NB4 (cell line): ENCODE measurements around the gene ANKRD62.

Source experiments
- DNase-seq: peaks from one replicate; pipeline ENCODE4 v3.0.0; 2010; ENCODE audit warnings: low read depth
- H3K4me3 ChIP-seq: one replicate; pipeline ENCODE4 v1.5.1; 2011; ENCODE audit warnings: mild to moderate bottlenecking, low read depth, low read length, moderate library complexity
- MYC ChIP-seq: IDR thresholded peaks from 2 replicates; pipeline ENCODE4 v1.6.1; 2011; ENCODE audit warnings: low read depth, low read length
- POLR2A ChIP-seq: IDR thresholded peaks from 2 replicates; pipeline ENCODE4 v1.6.1; 2011; ENCODE audit warnings: mild to moderate bottlenecking; ENCODE audit not compliant: insufficient read length; ENCODE audit errors: extremely low read depth
- TF ChIP-seq, protein P1 (sequence below): IDR thresholded peaks from 2 replicates; pipeline ENCODE4 v1.6.1; 2011; ENCODE audit warnings: low read depth, low read length
- TF ChIP-seq, protein P2 (sequence below): IDR thresholded peaks from one replicate; pipeline ENCODE4 v1.5.1; 2012; ENCODE audit warnings: low read depth, low read length

Gene ANKRD62

GRCh38 chr18:12101266-12101665 lies 7.6 kb downstream of the ANKRD62 start:
- DNase-seq = no peak
- H3K4me3 ChIP-seq = no peak overlapping the region
- TF ChIP-seq POLR2A = no peak

DNA sequence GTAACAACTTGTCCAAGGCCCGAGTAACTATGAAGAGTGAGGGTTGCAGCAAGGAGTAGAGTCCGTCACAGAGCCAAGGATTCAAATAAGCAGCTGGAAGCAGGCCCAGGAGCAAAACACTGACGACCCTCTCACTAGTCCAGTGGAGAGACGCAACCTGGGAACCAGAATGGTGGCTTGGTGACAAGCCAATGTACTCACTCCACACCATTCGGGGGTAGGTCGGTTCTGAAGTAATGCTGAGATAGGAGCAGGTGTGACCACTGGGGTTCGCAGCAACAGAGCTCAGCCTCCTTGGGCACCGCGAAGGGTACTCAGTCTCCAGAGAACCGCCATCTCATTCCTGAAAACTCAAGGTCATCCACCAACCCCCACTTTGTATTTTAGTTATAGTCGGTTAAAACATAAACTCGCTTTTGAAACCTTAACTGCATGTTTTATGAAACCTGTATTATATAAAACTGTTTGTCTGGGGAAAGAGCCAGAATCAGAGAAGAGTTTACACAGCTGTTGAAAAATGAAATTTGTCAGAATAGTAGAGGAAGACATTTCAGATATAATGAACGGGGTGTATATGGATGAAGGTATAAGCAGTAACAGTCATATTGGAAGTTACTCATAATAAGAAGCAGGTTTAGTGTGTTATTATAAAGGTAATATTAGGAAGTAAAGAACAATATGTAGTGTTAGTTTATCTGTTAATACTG lies 8.6 kb downstream of the ANKRD62 start:
- TF ChIP-seq MYC (no peak), POLR2A (no peak)
- TF ChIP-seq, protein P1, sequence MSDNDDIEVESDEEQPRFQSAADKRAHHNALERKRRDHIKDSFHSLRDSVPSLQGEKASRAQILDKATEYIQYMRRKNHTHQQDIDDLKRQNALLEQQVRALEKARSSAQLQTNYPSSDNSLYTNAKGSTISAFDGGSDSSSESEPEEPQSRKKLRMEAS = no peak
- TF ChIP-seq, protein P2, sequence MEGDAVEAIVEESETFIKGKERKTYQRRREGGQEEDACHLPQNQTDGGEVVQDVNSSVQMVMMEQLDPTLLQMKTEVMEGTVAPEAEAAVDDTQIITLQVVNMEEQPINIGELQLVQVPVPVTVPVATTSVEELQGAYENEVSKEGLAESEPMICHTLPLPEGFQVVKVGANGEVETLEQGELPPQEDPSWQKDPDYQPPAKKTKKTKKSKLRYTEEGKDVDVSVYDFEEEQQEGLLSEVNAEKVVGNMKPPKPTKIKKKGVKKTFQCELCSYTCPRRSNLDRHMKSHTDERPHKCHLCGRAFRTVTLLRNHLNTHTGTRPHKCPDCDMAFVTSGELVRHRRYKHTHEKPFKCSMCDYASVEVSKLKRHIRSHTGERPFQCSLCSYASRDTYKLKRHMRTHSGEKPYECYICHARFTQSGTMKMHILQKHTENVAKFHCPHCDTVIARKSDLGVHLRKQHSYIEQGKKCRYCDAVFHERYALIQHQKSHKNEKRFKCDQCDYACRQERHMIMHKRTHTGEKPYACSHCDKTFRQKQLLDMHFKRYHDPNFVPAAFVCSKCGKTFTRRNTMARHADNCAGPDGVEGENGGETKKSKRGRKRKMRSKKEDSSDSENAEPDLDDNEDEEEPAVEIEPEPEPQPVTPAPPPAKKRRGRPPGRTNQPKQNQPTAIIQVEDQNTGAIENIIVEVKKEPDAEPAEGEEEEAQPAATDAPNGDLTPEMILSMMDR = no peak
- no peak overlapping the region for H3K4me3 ChIP-seq
- DNase-seq = no peak

GRCh38 chr18:12106471-12106870 lies 12.8 kb downstream of the ANKRD62 start:
- DNase-seq = no peak
- H3K4me3 ChIP-seq = no peak overlapping the region
- TF ChIP-seq, protein P2 = no peak
- no peak for TF ChIP-seq MYC
- no peak for TF ChIP-seq POLR2A
- TF ChIP-seq, protein P1 = no peak

DNA sequence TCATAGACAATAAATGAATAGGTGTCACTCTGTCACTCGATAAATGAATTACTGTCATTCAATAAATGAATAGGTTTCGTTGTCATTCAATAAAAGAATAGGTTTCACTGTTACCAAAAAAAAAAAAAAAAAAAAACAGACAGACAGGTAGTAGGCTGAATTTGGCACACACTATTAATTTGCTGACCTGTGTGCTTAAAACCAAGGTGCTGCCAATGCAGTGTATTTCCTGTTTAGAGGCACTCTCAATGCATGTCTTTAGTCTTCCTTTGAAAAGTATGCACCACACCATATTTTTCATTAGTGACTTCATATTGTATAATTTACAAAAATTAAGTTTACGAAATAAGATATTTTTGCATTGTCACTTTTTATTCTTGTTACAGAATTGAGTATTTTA lies 16.2 kb downstream of the ANKRD62 start:
- H3K4me3 ChIP-seq = no peak overlapping the region
- TF ChIP-seq POLR2A = no peak
- TF ChIP-seq, protein P2 = no peak
- TF ChIP-seq MYC = no peak
- TF ChIP-seq, protein P1 = no peak
- DNase-seq = no peak

DNA sequence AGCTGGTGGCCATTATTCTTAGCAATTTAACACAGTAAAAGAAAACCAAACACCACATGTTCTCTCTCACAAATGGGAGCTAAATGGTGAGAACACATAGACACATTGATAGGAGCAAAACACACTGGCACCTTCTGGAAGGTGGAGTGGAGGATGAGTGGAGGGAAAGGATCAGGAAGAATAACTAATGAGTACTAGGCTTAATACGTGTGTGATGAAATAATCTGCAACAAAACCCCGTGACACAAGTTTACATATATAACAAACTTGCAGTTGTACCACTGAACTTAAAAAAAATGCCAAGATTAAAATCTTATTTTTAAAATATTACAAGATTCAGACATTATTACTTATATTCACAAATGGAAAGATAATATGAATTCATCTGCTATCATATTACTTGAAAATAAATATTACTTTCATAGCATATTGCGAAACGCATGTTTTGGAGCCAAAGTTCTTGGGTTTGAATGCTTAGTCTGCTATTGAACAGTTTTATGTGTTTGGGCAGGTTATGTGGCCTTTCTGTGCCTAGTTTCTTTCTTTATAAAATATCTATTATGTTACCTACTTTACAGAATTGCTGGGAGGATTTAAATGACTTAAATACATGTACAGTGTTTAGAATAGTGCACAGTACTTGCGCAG lies 20.5 kb downstream of the ANKRD62 start:
- TF ChIP-seq POLR2A = no peak
- TF ChIP-seq, protein P1 = no peak
- H3K4me3 ChIP-seq = no peak overlapping the region
- no peak for DNase-seq

DNA sequence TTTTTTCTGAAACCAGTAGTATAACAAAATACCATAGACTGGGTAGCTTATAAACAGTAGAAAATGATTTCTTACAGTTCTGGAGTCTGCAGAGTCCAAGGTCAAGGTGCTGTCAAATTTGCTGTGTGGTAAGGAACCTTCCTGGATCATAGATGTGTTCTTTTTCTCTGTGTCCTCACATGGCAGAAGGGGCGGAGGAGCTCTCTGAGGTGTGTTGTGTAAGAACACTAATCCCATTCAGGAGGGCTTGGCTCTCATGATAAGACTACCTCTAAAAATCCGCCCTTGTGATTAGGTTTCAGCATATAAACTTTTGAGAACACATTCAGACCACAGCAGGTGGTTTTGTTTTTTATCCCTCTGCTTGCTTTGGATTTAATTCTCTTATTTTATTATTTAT lies 25.7 kb downstream of the ANKRD62 start:
- H3K4me3 ChIP-seq = no peak overlapping the region
- TF ChIP-seq, protein P2 = no peak
- TF ChIP-seq MYC (no peak), POLR2A (no peak)
- TF ChIP-seq, protein P1 = no peak
- DNase-seq = no peak
